Measurements from ENCODE around the gene FRMPD1. TPM values are rescaled to one million over a fixed set of nuclear protein-coding genes. Genes with fewer than 3 reads are reported as not detected.
"Not testable (repeated sequence)": the region's sequence is repeated elsewhere in the genome, so short reads cannot be mapped to it uniquely, and the experiment has no call there.

The FRMPD1 gene, protein sequence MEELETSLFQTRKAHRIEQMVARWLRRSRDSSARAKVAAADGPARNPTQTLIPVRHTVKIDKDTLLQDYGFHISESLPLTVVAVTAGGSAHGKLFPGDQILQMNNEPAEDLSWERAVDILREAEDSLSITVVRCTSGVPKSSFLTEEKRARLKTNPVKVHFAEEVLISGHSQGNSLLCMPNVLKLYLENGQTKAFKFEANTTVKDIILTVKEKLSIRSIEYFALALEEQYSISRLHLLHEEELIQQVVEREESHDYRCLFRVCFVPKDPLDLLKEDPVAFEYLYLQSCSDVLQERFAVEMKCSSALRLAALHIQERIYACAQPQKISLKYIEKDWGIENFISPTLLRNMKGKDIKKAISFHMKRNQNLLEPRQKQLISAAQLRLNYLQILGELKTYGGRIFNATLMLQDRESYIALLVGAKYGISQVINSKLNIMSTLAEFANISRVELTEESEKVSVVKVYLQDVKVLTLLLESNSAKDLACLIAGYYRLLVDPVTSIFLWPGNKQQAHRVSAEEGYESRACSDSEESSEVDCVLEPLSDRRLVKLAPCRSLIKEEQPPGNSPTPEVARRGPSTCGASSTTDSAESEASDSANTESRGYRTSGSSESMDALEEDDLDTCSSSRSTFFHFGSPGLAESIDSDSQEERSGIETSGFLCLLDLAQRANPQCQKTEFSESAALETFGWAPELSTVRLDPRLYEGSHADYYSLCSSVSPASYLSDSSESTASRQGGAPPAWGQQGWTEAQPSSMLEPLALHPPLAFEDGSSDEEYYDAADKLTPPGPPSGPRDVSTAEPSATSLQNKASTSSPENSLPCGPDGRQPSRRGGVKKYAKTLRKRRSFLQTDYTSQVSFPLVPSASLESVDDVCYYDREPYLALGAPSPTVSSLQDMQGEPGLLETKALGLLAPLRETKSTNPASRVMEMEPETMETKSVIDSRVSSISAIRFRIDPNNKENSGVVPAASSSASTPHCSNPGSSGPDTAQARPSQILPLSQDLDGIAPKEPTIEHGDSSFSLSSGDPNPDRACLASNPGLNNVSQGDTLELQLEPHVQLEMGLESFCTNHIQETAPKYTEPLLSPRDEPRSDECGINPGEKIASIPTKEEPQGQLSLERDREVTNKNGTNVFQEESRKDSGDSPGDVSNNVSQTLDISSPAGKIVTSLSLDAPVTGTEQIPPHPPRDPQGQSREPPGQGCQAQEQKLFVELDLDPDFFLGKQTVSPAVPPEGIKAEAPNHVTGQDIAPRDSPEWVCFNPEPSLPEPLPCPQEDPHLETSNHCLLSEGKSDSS (N-terminal part only)
- polyA plus RNA-seq (2013, experiment 1 of 2; ENCODE audit: insufficient read length) = 0.04 TPM
- 0.02 TPM for polyA plus RNA-seq (2013, experiment 2 of 2; ENCODE audit: insufficient read length)

DNA sequence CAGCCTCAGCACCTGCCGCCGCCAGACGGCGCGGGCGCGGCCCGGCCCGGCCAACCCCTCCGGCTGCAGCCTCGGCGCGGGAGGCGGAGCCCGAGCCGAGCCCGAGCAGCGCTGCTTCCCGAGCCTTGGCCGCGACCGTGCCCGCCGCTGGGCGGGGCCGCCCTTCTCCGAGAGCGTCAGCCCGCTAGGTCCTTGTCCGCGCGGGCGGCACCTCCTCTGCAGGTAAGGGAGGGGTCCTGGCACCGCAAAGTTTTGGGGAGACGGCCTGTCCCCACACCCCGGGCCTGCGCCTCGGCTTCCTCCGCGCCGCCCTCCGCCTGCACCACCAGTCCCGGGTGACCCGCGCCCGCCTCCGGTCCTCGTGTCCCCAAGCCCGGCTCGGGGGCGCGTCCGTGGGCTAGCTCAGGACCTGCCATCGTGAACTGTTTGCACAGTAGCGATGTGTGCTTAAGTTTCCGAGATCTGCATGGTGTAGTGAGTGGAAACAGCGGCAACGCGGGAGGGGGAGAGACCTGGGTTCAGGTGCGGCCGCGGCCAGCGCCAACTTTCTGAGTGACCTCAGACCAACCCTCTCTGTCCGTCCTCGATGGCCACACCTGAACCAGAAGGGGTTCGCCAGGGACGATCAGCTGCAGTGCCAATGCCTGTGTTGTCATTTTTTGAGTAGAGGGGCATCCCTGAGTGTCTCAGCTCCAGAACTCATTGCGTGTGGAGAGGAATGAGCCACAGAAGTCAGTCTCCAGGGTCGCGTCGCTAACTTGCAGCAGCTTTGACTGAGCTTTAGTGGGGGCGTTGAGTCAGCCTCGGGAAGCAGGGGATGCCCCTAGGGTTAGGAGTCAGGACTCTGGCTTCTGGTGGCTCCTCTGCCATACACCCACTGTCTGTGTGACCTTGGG is at the start of gene FRMPD1:
TSS of gene FRMPD1 (plus strand) at position 82 of the 896 bp plus-strand sequence. CDS start 41,688 bp downstream, outside the sequence.
- peak; percentile 35 for DNase-seq

DNA sequence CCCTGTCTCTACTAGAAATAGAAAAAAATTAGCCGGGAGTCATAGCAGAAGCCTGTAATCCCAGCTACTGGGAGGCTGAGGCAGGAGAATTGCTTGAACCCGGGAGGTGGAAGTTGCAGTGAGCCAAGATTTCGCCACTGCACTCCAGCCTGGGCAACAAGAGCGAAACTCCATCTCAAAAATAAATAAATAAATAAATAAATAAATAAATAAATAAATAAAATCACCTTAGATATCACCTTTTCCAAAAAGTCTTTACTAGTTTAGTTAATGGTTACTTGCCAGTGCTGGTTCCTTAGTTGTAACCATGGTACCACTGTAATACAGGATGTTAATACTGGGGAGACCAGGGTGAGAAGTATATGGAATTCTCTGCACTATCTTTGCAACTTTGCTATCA is 48.7 kb upstream of the FRMPD1 start:
- not testable (repeated sequence) for DNase-seq

- no peak for DNase-seq
Measured at GRCh38 chr9:37602817-37603216, 47.9 kb upstream of the FRMPD1 start.

DNA sequence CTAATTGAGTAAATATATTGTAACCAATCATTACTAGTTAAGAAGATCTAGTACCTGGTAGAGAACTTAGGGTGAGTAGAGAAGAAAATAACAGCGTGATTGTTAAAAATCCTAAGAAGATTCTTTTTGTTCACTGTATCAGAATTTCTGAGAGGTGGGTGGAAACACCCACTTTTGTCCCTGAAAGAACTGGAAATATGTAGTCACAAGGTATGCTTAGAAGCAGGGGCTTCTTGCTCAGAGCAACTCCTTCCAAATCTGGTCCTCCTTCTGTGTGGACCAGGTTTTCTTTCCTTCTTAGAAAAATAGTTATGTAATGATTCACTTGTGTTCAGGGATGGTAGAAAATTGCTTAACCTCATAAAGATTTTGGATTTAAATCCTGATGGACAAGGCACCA is 46.5 kb upstream of the FRMPD1 start:
- DNase-seq = no peak

GRCh38 chr9:37608250-37608649 is 42.5 kb upstream of the FRMPD1 start:
- no peak for DNase-seq

GRCh38 chr9:37609735-37610397 is 40.9 kb upstream of the FRMPD1 start:
- DNase-seq = no peak

- DNase-seq = no peak
Measured at GRCh38 chr9:37611014-37611413, 39.7 kb upstream of the FRMPD1 start.

- no peak for DNase-seq
Measured at GRCh38 chr9:37611961-37612360, 38.8 kb upstream of the FRMPD1 start.

DNA sequence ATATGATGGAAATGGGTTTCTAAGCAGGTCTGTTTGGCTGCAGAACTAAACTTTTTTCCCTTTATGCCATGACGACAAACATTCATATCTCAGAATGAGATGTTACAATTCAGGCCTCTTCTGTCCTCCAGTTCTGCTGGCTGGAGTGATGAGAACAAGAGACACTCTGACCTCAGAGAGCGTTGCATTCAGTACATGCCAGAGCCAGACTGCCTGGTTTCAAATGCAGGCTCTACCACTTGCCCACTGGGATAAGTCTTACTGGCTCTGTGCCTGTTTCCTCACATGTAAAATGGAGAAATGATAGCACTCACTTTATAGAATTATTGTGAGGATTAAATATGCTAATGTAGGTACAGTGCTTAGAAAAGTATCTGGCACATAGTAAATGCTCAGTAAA is 33.6 kb upstream of the FRMPD1 start:
- DNase-seq = no peak

GRCh38 chr9:37617832-37618231 is 32.9 kb upstream of the FRMPD1 start:
- DNase-seq = peak; percentile 44

- DNase-seq = peak; percentile 66
Measured at GRCh38 chr9:37618817-37619216, 31.9 kb upstream of the FRMPD1 start.

GRCh38 chr9:37619806-37620205 is 30.9 kb upstream of the FRMPD1 start:
- no peak for DNase-seq

- no peak for DNase-seq
Measured at GRCh38 chr9:37620396-37620795, 30.4 kb upstream of the FRMPD1 start.

DNA sequence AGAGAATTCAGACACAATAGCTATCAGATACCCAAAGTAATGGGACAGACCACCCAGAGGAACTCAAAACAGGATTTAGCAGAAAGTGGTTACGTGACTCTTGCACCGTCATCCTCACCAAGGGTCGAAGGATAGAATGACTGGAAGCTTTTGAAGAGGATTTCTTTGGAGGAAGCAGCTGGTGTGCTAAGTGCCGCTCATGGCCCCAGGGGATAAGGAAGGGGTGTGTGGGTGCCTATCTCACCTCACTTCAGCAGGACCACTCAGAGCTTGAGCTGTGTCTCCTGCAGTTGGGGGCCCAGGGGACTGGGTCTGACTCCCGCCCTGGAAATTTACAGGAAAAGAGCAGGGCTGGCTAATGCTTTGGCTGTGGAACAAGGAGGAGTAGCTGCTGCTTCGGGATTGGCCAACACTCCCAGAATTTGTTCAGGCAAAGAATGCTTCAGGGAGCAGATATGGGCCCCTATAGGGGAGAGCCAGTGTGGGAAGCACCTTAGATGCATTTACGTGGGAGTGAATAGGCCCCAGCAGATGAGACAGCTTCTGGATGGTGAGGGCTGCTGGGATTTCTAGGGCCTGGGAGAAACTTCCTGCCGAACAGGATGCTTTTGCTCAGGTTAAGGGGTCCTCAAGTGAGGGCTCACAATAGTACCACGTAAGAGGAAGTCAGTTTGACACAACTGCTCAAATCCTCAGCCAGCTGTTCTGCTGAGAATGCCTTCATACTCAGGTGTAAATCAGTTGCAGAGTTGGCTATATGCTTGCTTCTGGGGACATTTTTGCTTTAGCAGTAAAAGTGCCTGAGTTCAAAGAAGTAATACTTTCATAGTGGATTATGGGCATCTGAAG is 29.3 kb upstream of the FRMPD1 start:
- DNase-seq = no peak

- DNase-seq = peak; percentile 23
Measured at GRCh38 chr9:37622462-37622861, 28.3 kb upstream of the FRMPD1 start.

- DNase-seq = no peak
Measured at GRCh38 chr9:37623267-37623666, 27.5 kb upstream of the FRMPD1 start.

DNA sequence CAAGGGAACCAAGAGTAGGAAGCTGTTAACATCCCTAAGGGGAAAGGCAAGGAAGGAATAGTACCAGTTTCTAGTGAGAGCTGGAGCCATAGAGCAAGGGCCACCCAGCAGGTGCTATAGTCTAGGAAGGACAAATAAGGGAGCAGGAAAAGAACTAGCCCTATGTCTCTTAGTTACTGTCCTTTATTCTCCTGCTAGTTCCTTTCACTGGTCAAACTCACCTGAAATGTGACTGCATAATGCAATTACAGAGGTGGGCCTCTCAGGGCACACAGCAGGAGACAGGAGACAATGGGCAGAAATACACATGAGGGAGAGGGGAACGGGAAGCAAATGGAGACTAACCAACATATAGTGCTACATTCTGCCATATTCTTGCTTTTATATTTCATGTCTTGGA is 26.7 kb upstream of the FRMPD1 start:
- DNase-seq = no peak

DNA sequence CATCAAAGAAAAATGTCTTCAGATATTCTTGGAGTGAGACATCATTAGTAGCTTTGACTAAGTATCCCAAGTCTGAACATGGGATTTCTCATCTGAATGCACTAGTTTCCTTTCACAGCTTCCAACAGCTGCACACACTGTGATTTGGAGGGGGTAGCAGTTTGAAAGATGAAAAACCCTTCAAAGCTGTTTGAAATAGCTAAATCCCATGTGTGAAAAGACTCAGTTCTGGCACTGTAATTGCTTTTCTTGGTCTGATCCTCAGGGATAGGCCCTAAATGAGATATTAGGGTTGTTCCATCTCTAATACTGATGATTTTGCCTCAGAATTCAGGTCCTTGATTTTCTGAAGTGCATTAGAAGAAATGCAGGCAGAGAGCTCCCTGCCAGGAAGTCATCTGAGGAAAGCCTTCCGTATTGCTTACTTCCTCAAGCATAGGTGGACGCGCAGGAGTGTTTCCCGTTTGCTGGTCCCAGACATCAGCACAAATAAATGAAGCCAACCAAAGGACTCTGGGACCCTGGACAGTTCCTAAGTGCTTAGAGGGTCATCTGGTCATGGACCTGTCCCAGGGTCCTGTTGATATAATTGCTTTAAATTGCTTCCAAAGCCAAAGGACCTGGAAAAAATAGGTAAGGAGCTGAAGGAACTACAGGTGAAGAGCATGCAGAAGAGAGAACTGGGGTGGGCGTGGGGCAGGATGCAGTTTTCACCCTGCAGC is 25.6 kb upstream of the FRMPD1 start:
- no peak for DNase-seq

- DNase-seq = no peak
Measured at GRCh38 chr9:37625758-37626147, 25.0 kb upstream of the FRMPD1 start.

All from fibroblast of skin of abdomen (primary cell).